Transverse colon (tissue), 4 donors: ENCODE data around the gene KDM3A. TPM values are rescaled to one million over a fixed set of nuclear protein-coding genes. Genes with fewer than 3 reads are reported as not detected.

Experiments
- DNase-seq: peaks from one replicate; pipeline ENCODE4 v3.0.0-alpha.2; 2019
- H3K27ac ChIP-seq, 4 donors: fragments of 200-600 bp; sonication (generic); 2 replicates each; pipeline ENCODE4 v1.5.1; 2016 to 2018; ENCODE audit warnings: inconsistent platforms in 4 of 4
- H3K27me3 ChIP-seq: fragments of 200-600 bp; sonication (generic); 2 replicates; pipeline ENCODE4 v1.5.1; 2017; ENCODE audit warnings: inconsistent platforms
- H3K36me3 ChIP-seq, 4 donors: fragments of 200-600 bp; sonication (generic); 2 replicates each; pipeline ENCODE4 v1.5.1; 2017 to 2019; ENCODE audit warnings: inconsistent platforms in 4 of 4
- H3K4me1 ChIP-seq, 4 donors: fragments of 200-600 bp; sonication (generic); 2 replicates each; pipeline ENCODE4 v1.5.1; 2017 to 2020; ENCODE audit warnings: inconsistent platforms in 4 of 4
- H3K4me3 ChIP-seq, 4 donors: fragments of 200-600 bp; sonication (generic); 1 replicate in 1 of 4; 2 replicates in 3 of 4; pipeline versions ENCODE4 v1.5.1 to v1.6.1; 2017 to 2019; ENCODE audit warnings: inconsistent platforms in 4 of 4
- H3K9me3 ChIP-seq, 2 donors: fragments of 200-600 bp; sonication (generic); 2 replicates each; pipeline ENCODE4 v1.5.1; 2017 to 2019; ENCODE audit warnings: inconsistent platforms in 2 of 2
- EP300 ChIP-seq: sonication (generic); formaldehyde crosslinking; IDR thresholded peaks from one replicate; pipeline ENCODE4 v1.6.1; 2017; ENCODE audit warnings: antibody characterized with exemption, low read depth
- POLR2A ChIP-seq: fragments of 450-650 bp; IDR thresholded peaks from one replicate; pipeline ENCODE4 v1.6.1; 2016; ENCODE audit warnings: antibody characterized with exemption, mild to moderate bottlenecking, moderate library complexity
- POLR2AphosphoS5 ChIP-seq, 3 donors: sonication (generic); formaldehyde crosslinking; IDR thresholded peaks; one replicate each; pipeline ENCODE4 v1.6.1; 2016; ENCODE audit warnings: antibody characterized with exemption in 3 of 3
- WGBS, 2 donors: methylation state at CpG; one replicate each; pipeline ENCODE4 v1.1.5; 2018; ENCODE audit warnings: low coverage in 1 of 2; 5-methylcytosine and 5-hydroxymethylcytosine counted together
- in situ Hi-C, 4 donors: fragments of 200-750 bp; cut with MboI; loops; one replicate each; pipeline versions ENCODE4 v1.15.0 to v1.15.1; 2017; ENCODE audit warnings: low sequenced_read_pairs in 3 of 4, low pct_ligation_motif_present in 1 of 4, low pct_unique_long_range_greater_than_20kb in 1 of 4
- intact Hi-C: fragments of 100-400 bp; cut with DNase I; formaldehyde crosslinking; loops from one replicate; pipeline ENCODE4 v1.15.1; 2023; ENCODE audit warnings: low total_unique reads
- total RNA-seq, 4 donors: library from RNA; depleted of rRNA; stranded (reverse); fragments of >200 nt; gene quantifications; one replicate each; pipeline ENCODE4 v1.1.0, GENCODE V29; 2016
- TF ChIP-seq, protein P1 (sequence below), 5 experiments: fragments of 200-600 bp in 3 of 5; fragments of 450-650 bp in 2 of 5; sonication (generic) in 3 of 5; IDR thresholded peaks; 1 replicate in 2 of 5; 2 replicates in 3 of 5; pipeline ENCODE4 v1.5.1; 2016 to 2017; ENCODE audit warnings: antibody characterized with exemption in 5 of 5, inconsistent platforms in 3 of 5, mild to moderate bottlenecking in 2 of 5, moderate library complexity in 1 of 5

KDM3A gene
- total RNA-seq, 4 donors from 2014 or later: 40.4 to 173 (median 55.0) TPM

- peaks cover 16 to 65% (median 28%) of the 10 kb centered on the region in 4 donors for H3K4me1 ChIP-seq
- TF ChIP-seq POLR2AphosphoS5 (IDR thresholded peaks at IDR 0.05) (no peak), EP300 (no peak)
Observed at GRCh38 chr2:86446060-86446459, 4.9 kb downstream of the KDM3A start.

GRCh38 chr2:86453836-86454235 lies 12.7 kb downstream of the KDM3A start:
- H3K27me3 ChIP-seq: no peaks in the 10 kb centered on the region
- H3K4me1 ChIP-seq: peaks cover 8 to 27% (median 17%) of the 10 kb centered on the region in 4 donors
- 17 to 33% methylated on average over 1 to 2 of the region's 2 CpGs for WGBS, 2 donors
- no peaks in the 10 kb centered on the region for H3K9me3 ChIP-seq
- peak overlapping the region in 2 of 4 donors; percentile 16 to 38 for H3K27ac ChIP-seq
- in situ Hi-C loops: no loop called here
- intact Hi-C loops: no loop called here
- H3K4me3 ChIP-seq: no peak overlapping the region
- TF ChIP-seq POLR2A (no peak), POLR2AphosphoS5 (IDR thresholded peaks at IDR 0.05) (no peak), EP300 (no peak)
- TF ChIP-seq, protein P1, sequence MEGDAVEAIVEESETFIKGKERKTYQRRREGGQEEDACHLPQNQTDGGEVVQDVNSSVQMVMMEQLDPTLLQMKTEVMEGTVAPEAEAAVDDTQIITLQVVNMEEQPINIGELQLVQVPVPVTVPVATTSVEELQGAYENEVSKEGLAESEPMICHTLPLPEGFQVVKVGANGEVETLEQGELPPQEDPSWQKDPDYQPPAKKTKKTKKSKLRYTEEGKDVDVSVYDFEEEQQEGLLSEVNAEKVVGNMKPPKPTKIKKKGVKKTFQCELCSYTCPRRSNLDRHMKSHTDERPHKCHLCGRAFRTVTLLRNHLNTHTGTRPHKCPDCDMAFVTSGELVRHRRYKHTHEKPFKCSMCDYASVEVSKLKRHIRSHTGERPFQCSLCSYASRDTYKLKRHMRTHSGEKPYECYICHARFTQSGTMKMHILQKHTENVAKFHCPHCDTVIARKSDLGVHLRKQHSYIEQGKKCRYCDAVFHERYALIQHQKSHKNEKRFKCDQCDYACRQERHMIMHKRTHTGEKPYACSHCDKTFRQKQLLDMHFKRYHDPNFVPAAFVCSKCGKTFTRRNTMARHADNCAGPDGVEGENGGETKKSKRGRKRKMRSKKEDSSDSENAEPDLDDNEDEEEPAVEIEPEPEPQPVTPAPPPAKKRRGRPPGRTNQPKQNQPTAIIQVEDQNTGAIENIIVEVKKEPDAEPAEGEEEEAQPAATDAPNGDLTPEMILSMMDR (IDR thresholded peaks at IDR 0.05): no peak
- peak; percentile 56 for DNase-seq
- H3K36me3 ChIP-seq: peaks cover 0 to 63% (median 32%) of the 10 kb centered on the region in 4 donors

More at GRCh38 chr2:86446060-86446459, 4.9 kb downstream of the KDM3A start:
- no peak overlapping the region for H3K4me3 ChIP-seq
- in situ Hi-C loops: loop anchor here in 1 of 4 donors (10.0 kb wide), 1 partner anchor 221 kb away; no protein-coding TSS in a partner anchor
- H3K36me3 ChIP-seq: peaks cover 0 to 16% (median 9%) of the 10 kb centered on the region in 4 donors
- no peaks in the 10 kb centered on the region for H3K27me3 ChIP-seq
- H3K27ac ChIP-seq: no peak overlapping the region
- no peak for DNase-seq
- 99 to 100% methylated on average over 1 to 2 of the region's 2 CpGs for WGBS, 2 donors
- intact Hi-C loops: no loop called here
- H3K9me3 ChIP-seq: no peaks in the 10 kb centered on the region

GRCh38 chr2:86454238-86454637 lies 13.1 kb downstream of the KDM3A start:
- Histone ChIP-seq H3K27me3 (no peaks in the 10 kb centered on the region), H3K36me3 (peaks cover 0 to 65% (median 33%) of the 10 kb centered on the region in 4 donors), H3K9me3 (no peaks in the 10 kb centered on the region), H3K4me3 (no peak overlapping the region), H3K27ac (peak overlapping the region in 2 of 4 donors; percentile 8 to 16), H3K4me1 (peaks cover 8 to 23% (median 14%) of the 10 kb centered on the region in 4 donors)
- TF ChIP-seq POLR2AphosphoS5 (IDR thresholded peaks at IDR 0.05) (no peak), POLR2A (no peak), EP300 (no peak)
- TF ChIP-seq, protein P1 (IDR thresholded peaks at IDR 0.05): no peak
- DNase-seq: no peak
- intact Hi-C loops: no loop called here
- in situ Hi-C loops: no loop called here

DNA sequence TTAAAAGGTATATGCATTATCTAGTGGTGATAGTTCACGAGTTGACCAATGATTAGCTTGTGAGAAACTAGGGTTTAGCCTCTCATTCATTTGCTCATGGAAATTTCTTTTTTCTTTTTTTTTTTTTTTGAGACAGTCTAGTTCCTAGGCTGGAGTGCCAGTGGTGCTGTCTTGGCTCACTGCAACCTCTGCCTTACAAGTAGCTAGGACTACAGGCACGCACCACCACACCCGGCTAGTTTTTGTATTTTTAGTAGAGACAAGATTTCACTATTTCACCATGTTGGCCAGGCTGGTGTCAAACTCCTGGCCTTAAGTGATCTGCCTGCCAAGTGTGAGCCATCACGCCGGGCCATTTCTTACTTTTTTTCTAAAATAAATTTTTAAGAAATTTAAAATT lies 14.0 kb downstream of the KDM3A start:
- 97 to 100% methylated on average over 1 to 5 of the region's 5 CpGs for WGBS, 2 donors
- intact Hi-C loops: no loop called here
- Histone ChIP-seq H3K36me3 (peaks cover 0 to 64% (median 30%) of the 10 kb centered on the region in 4 donors), H3K4me1 (peaks cover 8 to 19% (median 14%) of the 10 kb centered on the region in 4 donors), H3K27me3 (no peaks in the 10 kb centered on the region), H3K4me3 (no peak overlapping the region), H3K9me3 (no peaks in the 10 kb centered on the region), H3K27ac (no peak overlapping the region)
- DNase-seq: no peak
- TF ChIP-seq EP300: no peak
- TF ChIP-seq POLR2AphosphoS5 (IDR thresholded peaks at IDR 0.05): no peak
- TF ChIP-seq, protein P1 (IDR thresholded peaks at IDR 0.05): no peak
- no peak for TF ChIP-seq POLR2A
- in situ Hi-C loops: no loop called here
